Esophagus squamous epithelium (tissue), 4 donors: ENCODE data around the gene PLEKHA8.
A peak's percentile ranks its signal among the peaks of the same experiment; 100 is the strongest.

Source experiments
- POLR2A ChIP-seq, 4 donors: fragments of 450-650 bp; IDR thresholded peaks; one replicate each; pipeline ENCODE4 v1.6.1; 2017; ENCODE audit warnings: antibody characterized with exemption in 4 of 4, mild to moderate bottlenecking in 4 of 4, moderate library complexity in 3 of 4
- TF ChIP-seq, protein P1 (sequence below), 6 experiments: fragments of 450-650 bp in 4 of 6; fragments of 200-600 bp in 2 of 6; sonication (generic) in 2 of 6; IDR thresholded peaks; one replicate each; pipeline ENCODE4 v1.5.1; 2016 to 2019; ENCODE audit warnings: antibody characterized with exemption in 6 of 6, mild to moderate bottlenecking in 4 of 6, moderate library complexity in 4 of 6

DNA sequence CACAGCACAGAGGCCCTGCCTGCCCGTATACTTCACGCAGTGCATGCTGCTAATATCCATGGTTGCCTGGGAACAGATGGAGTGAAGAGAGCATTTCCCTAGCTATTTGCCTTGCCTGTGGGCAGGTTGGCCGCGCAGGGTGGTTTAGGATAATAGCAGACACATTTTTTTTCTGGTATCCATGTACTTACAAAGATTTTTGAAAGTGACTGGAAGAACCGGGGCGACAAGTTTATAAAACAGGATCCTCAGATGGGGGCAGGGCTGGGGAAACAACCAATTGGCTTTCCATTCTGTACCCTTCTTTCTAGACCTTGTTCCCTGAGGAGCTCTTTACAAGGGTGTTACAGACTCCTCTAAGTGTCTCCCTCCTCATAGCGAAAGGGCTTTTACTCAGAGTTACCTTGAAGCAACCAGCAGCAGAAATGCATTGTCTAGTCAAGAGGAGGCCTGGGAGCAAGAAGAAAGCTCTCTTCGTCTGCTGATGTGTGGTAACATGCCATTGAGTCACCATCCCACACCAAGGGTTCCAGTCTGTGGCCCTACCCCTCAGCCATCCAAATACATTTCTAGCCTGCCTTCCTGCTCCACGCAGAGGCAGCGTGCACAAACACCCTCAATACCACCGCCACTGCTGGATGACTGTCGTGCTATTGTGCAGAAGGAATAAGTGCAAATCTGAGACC lies 138.1 kb downstream of the PLEKHA8 start:
- TF ChIP-seq, protein P1, sequence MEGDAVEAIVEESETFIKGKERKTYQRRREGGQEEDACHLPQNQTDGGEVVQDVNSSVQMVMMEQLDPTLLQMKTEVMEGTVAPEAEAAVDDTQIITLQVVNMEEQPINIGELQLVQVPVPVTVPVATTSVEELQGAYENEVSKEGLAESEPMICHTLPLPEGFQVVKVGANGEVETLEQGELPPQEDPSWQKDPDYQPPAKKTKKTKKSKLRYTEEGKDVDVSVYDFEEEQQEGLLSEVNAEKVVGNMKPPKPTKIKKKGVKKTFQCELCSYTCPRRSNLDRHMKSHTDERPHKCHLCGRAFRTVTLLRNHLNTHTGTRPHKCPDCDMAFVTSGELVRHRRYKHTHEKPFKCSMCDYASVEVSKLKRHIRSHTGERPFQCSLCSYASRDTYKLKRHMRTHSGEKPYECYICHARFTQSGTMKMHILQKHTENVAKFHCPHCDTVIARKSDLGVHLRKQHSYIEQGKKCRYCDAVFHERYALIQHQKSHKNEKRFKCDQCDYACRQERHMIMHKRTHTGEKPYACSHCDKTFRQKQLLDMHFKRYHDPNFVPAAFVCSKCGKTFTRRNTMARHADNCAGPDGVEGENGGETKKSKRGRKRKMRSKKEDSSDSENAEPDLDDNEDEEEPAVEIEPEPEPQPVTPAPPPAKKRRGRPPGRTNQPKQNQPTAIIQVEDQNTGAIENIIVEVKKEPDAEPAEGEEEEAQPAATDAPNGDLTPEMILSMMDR (IDR thresholded peaks at IDR 0.05), result peak in 1 of 6 experiments; percentile 14
- no peak for TF ChIP-seq POLR2A (IDR thresholded peaks at IDR 0.05)
